Stimulated activated CD4-positive, alpha-beta T cell treated with anti-CD3 and anti-CD28 coated beads, Interleukin-4, amount 100 ng/mL, for 48 hours (primary cell): ENCODE results near the gene SLC7A10.
"Not testable (repeated sequence)": the region's sequence is repeated elsewhere in the genome, so short reads cannot be mapped to it uniquely, and the experiment has no call there.

Experiments
- DNase-seq, 2 donors: peaks; one replicate each; pipeline ENCODE4 v3.0.0-alpha.2; 2020; ENCODE audit warnings: low read depth in 2 of 2

SLC7A10 gene

GRCh38 chr19:33216198-33216830 lies 9.3 kb downstream of the SLC7A10 start:
- no peak for DNase-seq

- DNase-seq = no peak
These were observed 10.0 kb downstream of the SLC7A10 start for GRCh38 chr19:33215438-33216197.

DNA sequence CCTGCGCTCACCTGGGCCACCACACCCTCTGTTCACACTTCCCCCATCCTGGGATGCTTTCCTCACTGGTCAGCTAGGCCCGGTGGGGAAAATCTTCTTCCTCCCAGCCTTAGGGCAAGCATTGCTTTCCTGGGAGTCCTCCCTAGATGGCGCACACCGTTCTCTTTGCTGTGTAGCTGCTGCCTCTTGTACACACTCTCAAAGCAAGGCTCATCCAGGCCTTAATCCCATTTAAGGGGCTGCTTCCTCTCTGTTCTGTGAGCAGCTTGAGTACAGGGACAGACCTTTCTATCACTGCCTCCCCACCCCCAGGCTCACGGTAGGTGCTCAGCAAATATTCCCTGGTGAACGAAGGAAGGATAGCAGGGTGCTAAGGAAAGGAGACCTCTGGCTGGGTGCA lies 11.1 kb downstream of the SLC7A10 start:
- DNase-seq = no peak

GRCh38 chr19:33212436-33213172 lies 13.0 kb downstream of the SLC7A10 start:
- DNase-seq = no peak

- no peak for DNase-seq
These were observed 13.7 kb downstream of the SLC7A10 start for GRCh38 chr19:33211794-33212435.

- no peak for DNase-seq
These were observed 15.2 kb downstream of the SLC7A10 start for GRCh38 chr19:33210266-33210940.

DNA sequence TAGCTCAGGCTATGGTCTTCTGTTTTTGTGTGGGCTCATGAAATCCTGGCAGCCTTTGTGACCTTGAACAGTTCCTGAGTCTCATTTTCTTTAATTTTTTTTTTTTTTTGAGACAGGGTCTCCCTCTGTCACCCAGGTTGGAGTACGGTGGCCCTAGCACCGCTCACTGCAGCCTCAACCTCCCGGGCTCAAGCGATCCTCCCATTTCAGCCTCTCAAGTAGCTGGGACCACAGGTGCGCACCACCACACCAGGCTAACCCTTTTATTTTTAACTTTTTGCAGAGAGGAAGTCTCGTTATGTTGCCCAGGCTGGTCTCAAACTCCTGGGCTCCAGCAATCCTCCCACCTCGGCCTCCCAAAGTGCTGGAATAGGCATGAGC lies 15.8 kb downstream of the SLC7A10 start:
- not testable (repeated sequence) for DNase-seq

DNA sequence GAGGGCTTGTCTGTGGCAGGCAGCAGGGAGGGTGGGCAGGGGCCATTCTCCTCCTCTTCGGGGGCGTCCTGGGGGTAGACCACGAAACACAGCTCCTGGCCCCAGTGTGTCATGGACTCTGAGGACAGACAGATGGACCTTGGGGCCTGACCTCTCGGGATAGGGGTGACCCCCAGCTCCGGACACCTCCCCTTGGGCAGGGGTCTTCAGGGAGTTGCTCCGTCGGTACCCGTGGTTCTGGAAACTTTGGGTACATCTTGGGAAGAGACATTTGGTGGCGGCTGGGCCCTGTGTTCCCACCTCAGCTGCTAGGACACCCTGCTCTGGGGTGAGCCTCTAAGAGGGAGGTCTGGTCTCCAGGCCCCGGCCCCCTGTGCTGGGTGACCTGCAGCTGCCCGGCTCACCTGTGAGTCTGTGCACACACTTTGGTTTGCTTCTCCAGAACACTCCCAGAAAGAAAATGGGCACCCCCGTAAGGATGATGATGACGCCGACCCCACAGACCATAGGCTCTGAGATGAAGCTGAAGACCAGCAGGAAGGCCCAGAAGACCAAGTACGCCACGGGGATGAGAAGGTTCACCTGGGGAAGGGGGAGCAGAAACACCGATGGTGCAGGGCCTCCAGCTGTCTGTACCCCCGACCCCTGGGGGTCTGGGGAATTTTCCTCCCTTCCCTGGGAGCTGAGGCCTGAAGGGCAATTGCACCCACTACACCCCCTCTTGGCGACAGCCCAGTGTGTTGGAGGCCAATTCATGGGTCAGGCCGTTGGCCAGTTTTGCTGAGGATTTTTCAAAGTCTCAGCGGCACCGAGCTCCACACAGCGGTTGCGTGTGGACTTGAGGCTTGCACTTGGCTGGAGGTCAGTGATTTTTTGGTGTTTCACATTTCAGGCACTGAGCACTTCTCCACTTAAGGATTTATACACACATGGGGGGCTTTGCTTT lies 16.5 kb downstream of the SLC7A10 start:
- no peak for DNase-seq

- DNase-seq = no peak
These were observed 17.2 kb downstream of the SLC7A10 start for GRCh38 chr19:33208371-33208895.

- no peak for DNase-seq
These were observed 17.7 kb downstream of the SLC7A10 start for GRCh38 chr19:33207903-33208302.

GRCh38 chr19:33207040-33207620 lies 18.5 kb downstream of the SLC7A10 start:
- no peak for DNase-seq

- no peak for DNase-seq
These were observed 19.2 kb downstream of the SLC7A10 start for GRCh38 chr19:33206261-33207039.

DNA sequence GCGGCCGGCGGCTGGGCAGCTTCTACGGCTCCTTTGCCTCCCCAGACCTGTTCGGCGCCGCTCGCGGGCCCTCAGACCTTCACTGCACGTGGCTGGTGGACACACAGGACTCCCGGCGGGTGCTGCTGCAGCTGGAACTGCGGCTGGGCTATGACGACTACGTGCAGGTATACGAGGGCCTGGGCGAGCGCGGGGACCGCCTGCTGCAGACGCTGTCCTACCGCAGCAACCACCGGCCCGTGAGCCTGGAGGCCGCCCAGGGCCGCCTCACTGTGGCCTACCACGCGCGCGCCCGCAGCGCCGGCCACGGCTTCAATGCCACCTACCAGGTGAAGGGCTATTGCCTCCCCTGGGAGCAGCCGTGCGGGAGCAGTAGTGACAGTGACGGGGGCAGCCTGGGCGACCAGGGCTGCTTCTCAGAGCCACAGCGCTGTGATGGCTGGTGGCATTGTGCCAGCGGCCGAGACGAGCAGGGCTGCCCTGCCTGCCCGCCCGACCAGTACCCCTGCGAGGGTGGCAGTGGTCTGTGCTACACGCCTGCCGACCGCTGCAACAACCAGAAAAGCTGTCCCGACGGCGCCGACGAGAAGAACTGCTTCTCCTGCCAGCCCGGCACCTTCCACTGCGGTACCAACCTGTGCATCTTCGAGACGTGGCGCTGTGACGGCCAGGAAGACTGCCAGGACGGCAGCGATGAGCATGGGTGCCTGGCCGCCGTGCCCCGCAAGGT lies 20.0 kb downstream of the SLC7A10 start:
- DNase-seq = no peak

DNA sequence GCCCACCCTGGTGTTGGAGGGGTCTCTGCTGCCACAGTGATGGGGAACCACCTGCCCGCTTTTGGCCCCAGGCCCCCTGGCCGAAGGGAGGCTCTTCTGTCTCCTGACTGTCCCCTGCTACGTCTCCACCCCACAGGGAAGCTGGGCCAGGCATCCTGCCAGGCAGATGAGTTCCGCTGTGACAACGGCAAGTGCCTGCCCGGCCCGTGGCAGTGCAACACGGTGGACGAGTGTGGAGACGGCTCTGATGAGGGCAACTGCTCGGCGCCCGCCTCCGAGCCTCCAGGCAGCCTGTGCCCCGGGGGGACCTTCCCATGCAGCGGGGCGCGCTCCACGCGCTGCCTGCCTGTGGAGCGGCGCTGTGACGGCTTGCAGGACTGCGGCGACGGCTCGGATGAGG lies 20.5 kb downstream of the SLC7A10 start:
- no peak for DNase-seq

GRCh38 chr19:33204136-33204973 lies 21.3 kb downstream of the SLC7A10 start:
- no peak for DNase-seq

- no peak for DNase-seq
These were observed 22.1 kb downstream of the SLC7A10 start for GRCh38 chr19:33203529-33203928.
